ENCODE data around the gene FTCDNL1. TPM values are rescaled to one million over a fixed set of nuclear protein-coding genes. Genes with fewer than 3 reads are reported as not detected.

FTCDNL1 gene
- total RNA-seq, 1 experiment from 2014 or later = 2.7 TPM

DNA sequence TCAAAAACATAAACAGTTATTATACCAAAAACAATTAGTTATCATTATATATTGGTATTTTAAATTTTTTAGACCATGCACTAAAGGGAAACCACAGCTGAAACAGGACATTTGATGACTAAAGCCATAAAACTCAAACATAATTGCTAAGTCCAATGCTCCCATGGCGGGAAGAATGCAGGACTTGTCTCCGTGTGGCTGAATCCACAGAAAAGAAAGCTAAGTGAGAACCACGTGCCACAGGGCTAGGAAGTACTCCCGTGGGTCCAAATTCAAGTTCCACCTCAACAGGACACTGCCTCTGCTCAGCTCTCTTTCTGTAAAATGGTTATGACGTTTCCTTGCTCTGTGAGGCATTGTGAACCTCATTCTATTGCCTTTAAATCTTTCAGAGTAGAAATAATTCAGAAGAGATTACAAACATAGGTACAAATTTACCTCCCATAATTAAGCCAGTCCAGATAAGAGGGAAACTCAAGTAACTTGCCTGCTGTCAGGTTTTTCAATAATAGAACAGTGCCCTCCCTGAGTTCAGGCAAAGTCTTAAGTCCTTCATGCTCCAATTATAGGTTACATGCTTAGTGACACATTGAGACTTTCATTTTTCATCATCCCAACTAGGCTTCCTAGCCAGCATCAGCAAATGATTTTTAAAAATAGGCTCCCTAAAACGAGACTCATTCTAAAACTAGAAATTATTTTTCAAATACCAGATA is 36.7 kb downstream of the FTCDNL1 start:
- DNase-seq = no peak
- no peak overlapping the region for H3K4me2 ChIP-seq

GRCh38 chr2:199812493-199812892 is 38.5 kb downstream of the FTCDNL1 start:
- H3F3A ChIP-seq (ENCODE audit: insufficient read depth, low read depth) = no peaks in the 10 kb centered on the region
- no peaks in the 10 kb centered on the region; the same call in 1 of the 2 replicates for H3K9me2 ChIP-seq (ENCODE audit: insufficient read depth)
- TF ChIP-seq EZH2 (IDR thresholded peaks at IDR 0.05; ENCODE audit: low read depth) = no peak
- TF ChIP-seq, protein P1, sequence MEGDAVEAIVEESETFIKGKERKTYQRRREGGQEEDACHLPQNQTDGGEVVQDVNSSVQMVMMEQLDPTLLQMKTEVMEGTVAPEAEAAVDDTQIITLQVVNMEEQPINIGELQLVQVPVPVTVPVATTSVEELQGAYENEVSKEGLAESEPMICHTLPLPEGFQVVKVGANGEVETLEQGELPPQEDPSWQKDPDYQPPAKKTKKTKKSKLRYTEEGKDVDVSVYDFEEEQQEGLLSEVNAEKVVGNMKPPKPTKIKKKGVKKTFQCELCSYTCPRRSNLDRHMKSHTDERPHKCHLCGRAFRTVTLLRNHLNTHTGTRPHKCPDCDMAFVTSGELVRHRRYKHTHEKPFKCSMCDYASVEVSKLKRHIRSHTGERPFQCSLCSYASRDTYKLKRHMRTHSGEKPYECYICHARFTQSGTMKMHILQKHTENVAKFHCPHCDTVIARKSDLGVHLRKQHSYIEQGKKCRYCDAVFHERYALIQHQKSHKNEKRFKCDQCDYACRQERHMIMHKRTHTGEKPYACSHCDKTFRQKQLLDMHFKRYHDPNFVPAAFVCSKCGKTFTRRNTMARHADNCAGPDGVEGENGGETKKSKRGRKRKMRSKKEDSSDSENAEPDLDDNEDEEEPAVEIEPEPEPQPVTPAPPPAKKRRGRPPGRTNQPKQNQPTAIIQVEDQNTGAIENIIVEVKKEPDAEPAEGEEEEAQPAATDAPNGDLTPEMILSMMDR (conservative IDR thresholded peaks at IDR 0.05) = no peak
- no peak for DNase-seq
- ChIA-PET POLR2A (ENCODE audit: unreplicated experiment) (no interaction called here), CTCF (no interaction called here)
- no peak overlapping the region for H3K27ac ChIP-seq
- no peaks in the 10 kb centered on the region for H3K9me3 ChIP-seq (ENCODE audit: insufficient read depth, low read depth)
- H3K4me2 ChIP-seq = no peak overlapping the region
- H3K27me3 ChIP-seq (ENCODE audit: insufficient read depth, low read depth) = no peaks in the 10 kb centered on the region
- H2AFZ ChIP-seq = no peak overlapping the region
- H4K20me1 ChIP-seq (ENCODE audit: insufficient read depth) = no peaks in the 10 kb centered on the region
- H3K36me3 ChIP-seq (ENCODE audit: low read depth) = no peaks in the 10 kb centered on the region
- intact Hi-C loops (cut with micrococcal nuclease; ENCODE audit: unreplicated experiment) = no loop called here
- H3K79me2 ChIP-seq (ENCODE audit: low read depth) = no peaks in the 10 kb centered on the region
- no TSS peak for BruUV-seq (replicated peaks)
- H3K4me1 ChIP-seq (replicated peaks; ENCODE audit: insufficient read depth) = no peaks in the 10 kb centered on the region
- no peak overlapping the region for H3K4me3 ChIP-seq

More for the DNA sequence above, 36.7 kb downstream of the FTCDNL1 start:
- ChIA-PET CTCF (no interaction called here), POLR2A (ENCODE audit: unreplicated experiment) (no interaction called here)
- Histone ChIP-seq H3K4me1 (replicated peaks; ENCODE audit: insufficient read depth) (no peaks in the 10 kb centered on the region), H3F3A (ENCODE audit: insufficient read depth, low read depth) (no peaks in the 10 kb centered on the region), H2AFZ (no peak overlapping the region; the same call in 1 of the 2 replicates), H3K27me3 (ENCODE audit: insufficient read depth, low read depth) (no peaks in the 10 kb centered on the region), H3K36me3 (ENCODE audit: low read depth) (no peaks in the 10 kb centered on the region), H3K4me3 (no peak overlapping the region), H3K9me3 (ENCODE audit: insufficient read depth, low read depth) (no peaks in the 10 kb centered on the region), H3K9me2 (ENCODE audit: insufficient read depth) (no peaks in the 10 kb centered on the region; the same call in 1 of the 2 replicates), H3K27ac (no peak overlapping the region), H3K79me2 (ENCODE audit: low read depth) (no peaks in the 10 kb centered on the region), H4K20me1 (ENCODE audit: insufficient read depth) (no peaks in the 10 kb centered on the region)
- TF ChIP-seq, protein P1 (conservative IDR thresholded peaks at IDR 0.05) = no peak
- no peak for TF ChIP-seq EZH2 (IDR thresholded peaks at IDR 0.05; ENCODE audit: low read depth)
- intact Hi-C loops (cut with micrococcal nuclease; ENCODE audit: unreplicated experiment) = no loop called here
- no TSS peak for BruUV-seq (replicated peaks)

DNA sequence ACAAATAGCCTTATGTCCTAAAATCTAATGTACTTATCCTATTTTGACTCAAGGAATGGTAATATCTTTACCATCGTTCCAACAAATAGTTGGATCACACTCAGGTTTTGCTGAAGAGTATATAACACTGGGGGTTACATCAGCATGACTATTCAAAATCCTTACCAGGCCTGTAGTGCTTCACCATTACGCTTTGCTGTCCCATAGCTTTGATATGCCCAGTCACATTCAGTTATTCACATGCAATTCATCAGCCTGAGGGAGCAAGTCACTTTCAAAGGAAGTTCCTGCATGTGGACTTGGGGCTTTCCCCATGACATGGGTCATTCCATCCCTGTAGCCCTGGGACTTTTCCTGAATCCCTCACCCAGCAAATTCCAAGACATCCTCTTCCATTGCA is 39.6 kb downstream of the FTCDNL1 start:
- Histone ChIP-seq H3K4me3 (no peak overlapping the region), H3K27me3 (ENCODE audit: insufficient read depth, low read depth) (no peaks in the 10 kb centered on the region), H3K9me3 (ENCODE audit: insufficient read depth, low read depth) (no peaks in the 10 kb centered on the region), H3F3A (ENCODE audit: insufficient read depth, low read depth) (no peaks in the 10 kb centered on the region), H3K79me2 (ENCODE audit: low read depth) (no peaks in the 10 kb centered on the region), H3K9me2 (ENCODE audit: insufficient read depth) (no peaks in the 10 kb centered on the region; the same call in 1 of the 2 replicates), H3K36me3 (ENCODE audit: low read depth) (no peaks in the 10 kb centered on the region), H3K4me2 (no peak overlapping the region), H4K20me1 (ENCODE audit: insufficient read depth) (no peaks in the 10 kb centered on the region), H3K4me1 (replicated peaks; ENCODE audit: insufficient read depth) (no peaks in the 10 kb centered on the region), H2AFZ (no peak overlapping the region), H3K27ac (no peak overlapping the region)
- intact Hi-C loops (cut with micrococcal nuclease; ENCODE audit: unreplicated experiment) = no loop called here
- TF ChIP-seq, protein P1 (conservative IDR thresholded peaks at IDR 0.05) = no peak
- no peak for TF ChIP-seq EZH2 (IDR thresholded peaks at IDR 0.05; ENCODE audit: low read depth)
- ChIA-PET POLR2A (ENCODE audit: unreplicated experiment) (no interaction called here), CTCF (no interaction called here)
- no TSS peak for BruUV-seq (replicated peaks)
- DNase-seq = no peak

Data from PC-9 (cell line).